HFFc6 (cell line): Measurements from ENCODE around the gene ANKRD6. TPM values are rescaled to one million over a fixed set of nuclear protein-coding genes. Genes with fewer than 3 reads are reported as not detected.

Source experiments
- DNase-seq: peaks from one replicate; pipeline ENCODE4 v3.0.0-alpha.2; 2018
- H3K27ac Mint-ChIP-seq: 2 replicates; pipeline ENCODE4 v1.8.0; 2020; ENCODE audit warnings: mild to moderate bottlenecking, mixed read lengths
- H3K27me3 Mint-ChIP-seq: 2 replicates; pipeline ENCODE4 v1.8.0; 2021; ENCODE audit warnings: mild to moderate bottlenecking, moderate library complexity, mixed read lengths; ENCODE audit not compliant: insufficient read depth
- H3K36me3 Mint-ChIP-seq: 2 replicates; pipeline ENCODE4 v1.8.0; 2021; ENCODE audit warnings: low read depth, mixed read lengths
- H3K4me1 Mint-ChIP-seq: 2 replicates; pipeline ENCODE4 v1.8.0; 2020; ENCODE audit warnings: low read depth, mixed read lengths
- H3K4me3 Mint-ChIP-seq: 2 replicates; pipeline ENCODE4 v1.8.0; 2020; ENCODE audit warnings: mild to moderate bottlenecking, moderate library complexity, mixed read lengths
- H3K9me3 Mint-ChIP-seq: 2 replicates; pipeline ENCODE4 v1.8.0; 2020; ENCODE audit warnings: mild to moderate bottlenecking, mixed read lengths
- CTCF ChIP-seq: fragments of 200-600 bp; sonication (generic); IDR thresholded peaks from 2 replicates; pipeline ENCODE4 v1.5.0; 2021; ENCODE audit warnings: antibody characterized with exemption, mild to moderate bottlenecking
- total RNA-seq, 6 experiments: library from RNA; stranded (reverse); fragmentation: NEBNext Ultra II Directional; extraction: Animal tissue kit (Norgen Biotek cat#: 25700); gene quantifications; 2 replicates in 1 of 6; 3 replicates in 5 of 6; pipeline ENCODE4 v1.2.3, GENCODE V29; 2021

ANKRD6 gene
- total RNA-seq, 6 experiments from 2014 or later: not detected

- no peaks in the 10 kb centered on the region for H3K4me1 Mint-ChIP-seq
- no peak for TF ChIP-seq CTCF
- no peaks in the 10 kb centered on the region for H3K36me3 Mint-ChIP-seq
- no peak overlapping the region for H3K4me3 Mint-ChIP-seq
- peaks cover 41% of the 10 kb centered on the region for H3K27me3 Mint-ChIP-seq
- no peak for DNase-seq
- H3K9me3 Mint-ChIP-seq: no peaks in the 10 kb centered on the region
- no peak overlapping the region for H3K27ac Mint-ChIP-seq
These were observed 18.7 kb upstream of the ANKRD6 start for GRCh38 chr6:89414215-89414614.

GRCh38 chr6:89415185-89415584 is 17.8 kb upstream of the ANKRD6 start:
- H3K27me3 Mint-ChIP-seq: peaks cover 39% of the 10 kb centered on the region
- TF ChIP-seq CTCF: no peak
- H3K4me3 Mint-ChIP-seq: no peak overlapping the region
- no peaks in the 10 kb centered on the region for H3K4me1 Mint-ChIP-seq
- no peak overlapping the region for H3K27ac Mint-ChIP-seq
- no peaks in the 10 kb centered on the region for H3K36me3 Mint-ChIP-seq
- H3K9me3 Mint-ChIP-seq: no peaks in the 10 kb centered on the region
- no peak for DNase-seq

- Mint-ChIP-seq H3K27me3 (peaks cover 29% of the 10 kb centered on the region), H3K27ac (no peak overlapping the region), H3K36me3 (no peaks in the 10 kb centered on the region), H3K4me1 (no peaks in the 10 kb centered on the region), H3K4me3 (no peak overlapping the region), H3K9me3 (no peaks in the 10 kb centered on the region)
- no peak for DNase-seq
- TF ChIP-seq CTCF: no peak
These were observed 16.2 kb upstream of the ANKRD6 start for GRCh38 chr6:89416796-89417195.

- Mint-ChIP-seq H3K27me3 (peaks cover 27% of the 10 kb centered on the region), H3K4me3 (no peak overlapping the region), H3K4me1 (no peaks in the 10 kb centered on the region), H3K36me3 (no peaks in the 10 kb centered on the region), H3K27ac (no peak overlapping the region), H3K9me3 (no peaks in the 10 kb centered on the region)
- no peak for TF ChIP-seq CTCF
- DNase-seq: no peak
These were observed 2.6 kb upstream of the ANKRD6 start for GRCh38 chr6:89430201-89430962.

- no peak overlapping the region for H3K27ac Mint-ChIP-seq
- no peaks in the 10 kb centered on the region for H3K36me3 Mint-ChIP-seq
- DNase-seq: no peak
- H3K4me3 Mint-ChIP-seq: no peak overlapping the region
- H3K27me3 Mint-ChIP-seq: peaks cover 24% of the 10 kb centered on the region
- H3K4me1 Mint-ChIP-seq: no peaks in the 10 kb centered on the region
- no peaks in the 10 kb centered on the region for H3K9me3 Mint-ChIP-seq
- TF ChIP-seq CTCF: no peak
These were observed 549 bp downstream of the ANKRD6 start for GRCh38 chr6:89433252-89434149.
